ENCODE measurements around the gene TNFAIP6.
A peak's percentile ranks its signal among the peaks of the same experiment; 100 is the strongest.
"Not testable (repeated sequence)": the region's sequence is repeated elsewhere in the genome, so short reads cannot be mapped to it uniquely, and the experiment has no call there.

TNFAIP6 gene

GRCh38 chr2:151361674-151362370 lies 4.4 kb downstream of the TNFAIP6 start:
- DNase-seq, result no peak

- DNase-seq, result no peak
Observed at GRCh38 chr2:151363709-151364108, 6.3 kb downstream of the TNFAIP6 start.

GRCh38 chr2:151367571-151367970 lies 10.2 kb downstream of the TNFAIP6 start:
- DNase-seq, result no peak

GRCh38 chr2:151374436-151374835 lies 17.0 kb downstream of the TNFAIP6 start:
- no peak for DNase-seq

- no peak for DNase-seq
Observed at GRCh38 chr2:151379169-151379568, 21.8 kb downstream of the TNFAIP6 start.

GRCh38 chr2:151380580-151381235 lies 23.3 kb downstream of the TNFAIP6 start:
- DNase-seq, result no peak

GRCh38 chr2:151381266-151381665 lies 23.9 kb downstream of the TNFAIP6 start:
- no peak for DNase-seq

- DNase-seq, result no peak
Observed at GRCh38 chr2:151388011-151388410, 30.6 kb downstream of the TNFAIP6 start.

GRCh38 chr2:151391436-151391835 lies 34.0 kb downstream of the TNFAIP6 start:
- no peak for DNase-seq

- no peak for DNase-seq
Observed at GRCh38 chr2:151394509-151394908, 37.1 kb downstream of the TNFAIP6 start.

GRCh38 chr2:151395509-151396374 lies 38.4 kb downstream of the TNFAIP6 start:
- no peak for DNase-seq

- no peak for DNase-seq
Observed at GRCh38 chr2:151399981-151400380, 42.6 kb downstream of the TNFAIP6 start.

- DNase-seq, result no peak
Observed at GRCh38 chr2:151401149-151401548, 43.8 kb downstream of the TNFAIP6 start.

GRCh38 chr2:151403914-151404313 lies 46.5 kb downstream of the TNFAIP6 start:
- DNase-seq, result no peak

GRCh38 chr2:151405376-151405775 lies 48.0 kb downstream of the TNFAIP6 start:
- DNase-seq, result no peak

GRCh38 chr2:151407281-151407680 lies 49.9 kb downstream of the TNFAIP6 start:
- no peak for DNase-seq

GRCh38 chr2:151408788-151409600 lies 51.6 kb downstream of the TNFAIP6 start:
- DNase-seq, result no peak

GRCh38 chr2:151409601-151410484 lies 52.5 kb downstream of the TNFAIP6 start, which contains the start of gene RIF1:
RIF1 (plus strand) TSS chr2:151409902; CDS start chr2:151410424, 522 bp downstream.
- peak; percentile 79 for DNase-seq

- no peak for DNase-seq
Observed at GRCh38 chr2:151410485-151410834, 53.1 kb downstream of the TNFAIP6 start.

- no peak for DNase-seq
Observed at GRCh38 chr2:151417650-151418049, 60.3 kb downstream of the TNFAIP6 start.

- not testable (repeated sequence) for DNase-seq
Observed at GRCh38 chr2:151421681-151422080, 64.3 kb downstream of the TNFAIP6 start.

Measured in NCI-H1417 treated with DMSO at 0.1 percent for 48 hours (cell line).